Activated CD4-positive, alpha-beta T cell treated with anti-CD3 and anti-CD28 coated beads, Interleukin-2, Interleukin-4, amounts not matched to agents 100 ng/mL and 50 ng/mL, durations not matched to agents 16 hours and 8 hours (primary cell): ENCODE results near the gene ARRDC1.
"Not testable (repeated sequence)": the region's sequence is repeated elsewhere in the genome, so short reads cannot be mapped to it uniquely, and the experiment has no call there.

ENCODE experiments used
- DNase-seq: peaks from one replicate; pipeline ENCODE4 v3.0.0-alpha.2; 2020; ENCODE audit warnings: low spot score

Gene ARRDC1

GRCh38 chr9:137613738-137614523 lies 8.4 kb downstream of the ARRDC1 start:
- DNase-seq: no peak

GRCh38 chr9:137614631-137615386 lies 9.3 kb downstream of the ARRDC1 start:
- no peak for DNase-seq

- no peak for DNase-seq
Observed at GRCh38 chr9:137615387-137615871, 9.9 kb downstream of the ARRDC1 start.

GRCh38 chr9:137618105-137619067 lies 12.9 kb downstream of the ARRDC1 start, which contains the start of gene EHMT1:
Gene EHMT1 (plus strand): TSS chr9:137619005. CDS start chr9:137619029, 24 bp downstream.
- peak; percentile 88 for DNase-seq

GRCh38 chr9:137619240-137620047 lies 14.0 kb downstream of the ARRDC1 start:
- peak; percentile 31 for DNase-seq

GRCh38 chr9:137620048-137620405 lies 14.5 kb downstream of the ARRDC1 start:
- DNase-seq: no peak

- DNase-seq: no peak
Observed at GRCh38 chr9:137620581-137620980, 15.1 kb downstream of the ARRDC1 start.

GRCh38 chr9:137621131-137621757 lies 15.8 kb downstream of the ARRDC1 start:
- DNase-seq: peak; percentile 35

GRCh38 chr9:137622211-137622610 lies 16.7 kb downstream of the ARRDC1 start:
- DNase-seq: not testable (repeated sequence)

- DNase-seq: no peak
Observed at GRCh38 chr9:137626464-137626863, 21.0 kb downstream of the ARRDC1 start.

GRCh38 chr9:137627406-137627805 lies 21.9 kb downstream of the ARRDC1 start:
- not testable (repeated sequence) for DNase-seq

GRCh38 chr9:137630126-137630525 lies 24.6 kb downstream of the ARRDC1 start:
- no peak for DNase-seq

GRCh38 chr9:137630679-137631078 lies 25.2 kb downstream of the ARRDC1 start:
- DNase-seq: no peak

GRCh38 chr9:137631345-137632229 lies 26.1 kb downstream of the ARRDC1 start:
- DNase-seq: no peak

- DNase-seq: no peak
Observed at GRCh38 chr9:137632230-137633161, 27.0 kb downstream of the ARRDC1 start.

GRCh38 chr9:137634016-137634415 lies 28.5 kb downstream of the ARRDC1 start:
- DNase-seq: no peak

- DNase-seq: no peak
Observed at GRCh38 chr9:137638680-137639079, 33.2 kb downstream of the ARRDC1 start.

GRCh38 chr9:137639303-137640051 lies 34.0 kb downstream of the ARRDC1 start:
- DNase-seq: peak; percentile 30
